T-helper 17 cell (primary cell): ENCODE measurements around the gene ZNF236. TPM values are rescaled to one million over a fixed set of nuclear protein-coding genes. Genes with fewer than 3 reads are reported as not detected.
A peak's percentile ranks its signal among the peaks of the same experiment; 100 is the strongest.
"Not testable (repeated sequence)": the region's sequence is repeated elsewhere in the genome, so short reads cannot be mapped to it uniquely, and the experiment has no call there.

Source experiments
- ATAC-seq: fragments of 150-1000 bp; cut with Tn5 transposase; 2 replicates; pipeline ENCODE4 v1.10.0; 2021; ENCODE audit warnings: mild to moderate bottlenecking, moderate library complexity
- DNase-seq, 3 donors: peaks; one replicate each; pipeline versions ENCODE4 v3.0.0 to v3.0.0-alpha.2; 2020 to 2021
- H3K9me3 ChIP-seq: one replicate; pipeline ENCODE4 v1.7.0; 2013; ENCODE audit warnings: low read length, mild to moderate bottlenecking; ENCODE audit not compliant: control insufficient read depth, poor library complexity, severe bottlenecking
- H3K27ac Mint-ChIP-seq: one replicate; pipeline ENCODE4 v1.8.0; 2022; ENCODE audit warnings: mild to moderate bottlenecking, moderate library complexity, mixed read lengths
- H3K27me3 Mint-ChIP-seq: one replicate; pipeline ENCODE4 v1.8.0; 2022; ENCODE audit warnings: mixed read lengths
- H3K36me3 Mint-ChIP-seq: one replicate; pipeline ENCODE4 v1.8.0; 2022; ENCODE audit warnings: low read depth, mixed read lengths
- H3K4me1 Mint-ChIP-seq: one replicate; pipeline ENCODE4 v1.8.0; 2022; ENCODE audit warnings: mild to moderate bottlenecking, mixed read lengths
- H3K4me3 Mint-ChIP-seq: one replicate; pipeline ENCODE4 v1.8.0; 2022; ENCODE audit warnings: mild to moderate bottlenecking, moderate library complexity, mixed read lengths
- total RNA-seq, 4 donors: library from RNA in 2 of 4; stranded (reverse) in 2 of 4; gene quantifications; one replicate each; pipeline ENCODE4 v1.2.3 and lab custom pipeline; 2022 to 2026

ZNF236 gene
- total RNA-seq, 2 donors from 2014 or later, result 29.5 to 29.9 TPM

GRCh38 chr18:77015771-77016710 is 193.7 kb downstream of the ZNF236 start:
- Mint-ChIP-seq H3K27me3 (no peaks in the 10 kb centered on the region), H3K27ac (peak overlapping the region; percentile 51), H3K4me1 (peaks cover 28% of the 10 kb centered on the region), H3K4me3 (no peak overlapping the region), H3K36me3 (peaks cover 8% of the 10 kb centered on the region)
- no peak for ATAC-seq
- DNase-seq, result no peak
- no peaks in the 10 kb centered on the region for H3K9me3 ChIP-seq

GRCh38 chr18:77016936-77017335 is 194.6 kb downstream of the ZNF236 start:
- Mint-ChIP-seq H3K4me3 (no peak overlapping the region), H3K27ac (no peak overlapping the region), H3K4me1 (peaks cover 30% of the 10 kb centered on the region), H3K36me3 (peaks cover 8% of the 10 kb centered on the region), H3K27me3 (no peaks in the 10 kb centered on the region)
- ATAC-seq (no peak), DNase-seq (no peak)
- no peaks in the 10 kb centered on the region for H3K9me3 ChIP-seq

- no peak for ATAC-seq
- DNase-seq, result no peak
- Mint-ChIP-seq H3K4me1 (peaks cover 31% of the 10 kb centered on the region), H3K27me3 (no peaks in the 10 kb centered on the region), H3K27ac (peak overlapping the region; percentile 66), H3K36me3 (peaks cover 8% of the 10 kb centered on the region), H3K4me3 (no peak overlapping the region)
- no peaks in the 10 kb centered on the region for H3K9me3 ChIP-seq
Observed at GRCh38 chr18:77017355-77017754, 195.0 kb downstream of the ZNF236 start.

- H3K4me1 Mint-ChIP-seq, result peaks cover 33% of the 10 kb centered on the region
- H3K4me3 Mint-ChIP-seq, DNase-seq, H3K9me3 ChIP-seq, ATAC-seq, H3K27me3 Mint-ChIP-seq: not testable (repeated sequence)
- H3K36me3 Mint-ChIP-seq, result peaks cover 11% of the 10 kb centered on the region
- peak overlapping the region; percentile 66 for H3K27ac Mint-ChIP-seq
Observed at GRCh38 chr18:77018650-77019049, 196.3 kb downstream of the ZNF236 start.

- Mint-ChIP-seq H3K4me3 (no peak overlapping the region), H3K36me3 (peaks cover 11% of the 10 kb centered on the region), H3K4me1 (peaks cover 32% of the 10 kb centered on the region)
Observed at GRCh38 chr18:77019641-77020040, 197.3 kb downstream of the ZNF236 start.

More at GRCh38 chr18:77019641-77020040, 197.3 kb downstream of the ZNF236 start:
- Mint-ChIP-seq H3K27me3 (no peaks in the 10 kb centered on the region), H3K27ac (peak overlapping the region; percentile 17)
- no peak for ATAC-seq
- DNase-seq, result no peak
- H3K9me3 ChIP-seq, result no peaks in the 10 kb centered on the region
